ENCODE data around the gene SNRNP200.

DNA sequence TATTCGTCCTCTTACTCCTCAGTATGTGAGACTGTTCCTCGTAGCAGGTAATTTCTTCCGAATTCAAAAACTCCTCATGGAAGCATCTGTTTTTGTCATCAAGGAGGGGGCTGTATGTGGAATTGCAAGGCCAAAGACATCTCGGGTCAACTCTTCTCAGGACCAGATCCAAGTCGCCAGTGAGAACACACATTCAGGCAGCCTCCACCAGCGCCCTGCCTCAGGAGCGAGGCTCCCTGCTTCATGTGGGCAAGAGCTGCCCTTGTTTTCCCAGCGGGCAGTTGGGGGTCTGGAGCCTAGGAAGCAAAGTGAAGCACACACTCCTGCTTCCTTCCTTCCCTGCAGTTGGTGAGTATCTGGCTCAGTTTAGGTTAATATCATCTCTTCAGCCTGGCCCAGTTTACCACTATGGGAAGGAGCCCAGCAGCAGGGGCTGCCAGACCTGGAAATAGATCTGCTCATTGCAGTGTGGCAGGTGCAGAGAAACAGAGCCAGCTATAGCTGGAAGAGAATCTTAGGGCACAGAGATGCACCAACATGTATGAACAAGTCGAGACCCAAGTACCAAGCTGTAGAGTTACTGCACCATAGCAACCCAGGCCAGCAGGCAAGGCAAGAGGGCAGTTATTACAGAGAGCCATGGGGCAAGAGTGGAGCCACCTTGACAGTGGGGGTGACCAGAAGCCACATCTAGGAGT is 64.9 kb downstream of the SNRNP200 start:
- TF ChIP-seq, protein P1, sequence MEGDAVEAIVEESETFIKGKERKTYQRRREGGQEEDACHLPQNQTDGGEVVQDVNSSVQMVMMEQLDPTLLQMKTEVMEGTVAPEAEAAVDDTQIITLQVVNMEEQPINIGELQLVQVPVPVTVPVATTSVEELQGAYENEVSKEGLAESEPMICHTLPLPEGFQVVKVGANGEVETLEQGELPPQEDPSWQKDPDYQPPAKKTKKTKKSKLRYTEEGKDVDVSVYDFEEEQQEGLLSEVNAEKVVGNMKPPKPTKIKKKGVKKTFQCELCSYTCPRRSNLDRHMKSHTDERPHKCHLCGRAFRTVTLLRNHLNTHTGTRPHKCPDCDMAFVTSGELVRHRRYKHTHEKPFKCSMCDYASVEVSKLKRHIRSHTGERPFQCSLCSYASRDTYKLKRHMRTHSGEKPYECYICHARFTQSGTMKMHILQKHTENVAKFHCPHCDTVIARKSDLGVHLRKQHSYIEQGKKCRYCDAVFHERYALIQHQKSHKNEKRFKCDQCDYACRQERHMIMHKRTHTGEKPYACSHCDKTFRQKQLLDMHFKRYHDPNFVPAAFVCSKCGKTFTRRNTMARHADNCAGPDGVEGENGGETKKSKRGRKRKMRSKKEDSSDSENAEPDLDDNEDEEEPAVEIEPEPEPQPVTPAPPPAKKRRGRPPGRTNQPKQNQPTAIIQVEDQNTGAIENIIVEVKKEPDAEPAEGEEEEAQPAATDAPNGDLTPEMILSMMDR (conservative IDR thresholded peaks at IDR 0.05): no peak
- TF ChIP-seq EZH2 (IDR thresholded peaks at IDR 0.05; ENCODE audit: low read depth): no peak
